ENCODE results near the gene FRMD5.
A peak's percentile ranks its signal among the peaks of the same experiment; 100 is the strongest.

Gene FRMD5

DNA sequence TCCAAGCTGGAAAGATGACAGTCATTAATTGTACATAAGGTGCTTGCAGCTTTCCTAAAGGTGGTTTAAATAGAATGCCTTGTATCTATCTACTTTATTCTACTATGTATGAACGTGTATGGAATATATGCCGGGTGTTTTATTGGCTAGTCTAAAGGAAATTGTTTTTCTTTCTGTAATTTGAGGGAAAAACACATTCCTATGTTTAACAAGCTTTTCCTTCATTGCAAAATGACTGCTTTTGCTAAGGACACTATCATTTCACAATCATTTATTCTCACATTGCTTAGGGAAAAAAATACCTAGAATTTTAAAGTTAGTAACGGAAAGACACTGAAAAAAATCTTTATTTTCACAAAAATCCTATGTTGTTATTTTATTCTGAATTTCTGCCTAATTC lies 226.5 kb downstream of the FRMD5 start:
- H3K4me3 ChIP-seq (ENCODE audit: control insufficient read depth, low read depth, low read length), result no peak overlapping the region
- TF ChIP-seq, protein P1, sequence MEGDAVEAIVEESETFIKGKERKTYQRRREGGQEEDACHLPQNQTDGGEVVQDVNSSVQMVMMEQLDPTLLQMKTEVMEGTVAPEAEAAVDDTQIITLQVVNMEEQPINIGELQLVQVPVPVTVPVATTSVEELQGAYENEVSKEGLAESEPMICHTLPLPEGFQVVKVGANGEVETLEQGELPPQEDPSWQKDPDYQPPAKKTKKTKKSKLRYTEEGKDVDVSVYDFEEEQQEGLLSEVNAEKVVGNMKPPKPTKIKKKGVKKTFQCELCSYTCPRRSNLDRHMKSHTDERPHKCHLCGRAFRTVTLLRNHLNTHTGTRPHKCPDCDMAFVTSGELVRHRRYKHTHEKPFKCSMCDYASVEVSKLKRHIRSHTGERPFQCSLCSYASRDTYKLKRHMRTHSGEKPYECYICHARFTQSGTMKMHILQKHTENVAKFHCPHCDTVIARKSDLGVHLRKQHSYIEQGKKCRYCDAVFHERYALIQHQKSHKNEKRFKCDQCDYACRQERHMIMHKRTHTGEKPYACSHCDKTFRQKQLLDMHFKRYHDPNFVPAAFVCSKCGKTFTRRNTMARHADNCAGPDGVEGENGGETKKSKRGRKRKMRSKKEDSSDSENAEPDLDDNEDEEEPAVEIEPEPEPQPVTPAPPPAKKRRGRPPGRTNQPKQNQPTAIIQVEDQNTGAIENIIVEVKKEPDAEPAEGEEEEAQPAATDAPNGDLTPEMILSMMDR (IDR thresholded peaks at IDR 0.05; ENCODE audit: control insufficient read depth, insufficient read depth, low read depth, low read length, missing control alignments), result no peak
- DNase-seq (ENCODE audit: low read depth), result peak; percentile 17

DNA sequence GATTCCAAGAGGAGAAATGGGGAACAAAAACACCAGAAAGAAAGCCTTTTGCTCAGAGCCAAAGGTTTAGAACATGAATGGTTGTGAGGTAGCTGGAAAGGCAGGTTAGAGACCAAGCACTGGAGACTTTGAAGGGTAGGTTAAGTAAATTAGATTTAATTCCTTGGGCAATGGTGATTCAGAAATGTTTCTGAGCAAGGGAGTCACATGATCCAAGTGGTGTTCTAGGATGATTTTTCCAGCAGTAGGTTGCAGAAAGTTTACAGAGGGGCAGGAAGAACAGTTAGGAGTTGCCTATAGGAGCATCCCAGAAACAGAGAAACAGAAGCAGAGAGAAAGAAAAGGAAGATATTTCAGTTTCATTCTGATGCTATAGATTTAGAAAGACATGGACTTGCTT lies 228.4 kb downstream of the FRMD5 start:
- TF ChIP-seq, protein P1 (IDR thresholded peaks at IDR 0.05; ENCODE audit: control insufficient read depth, insufficient read depth, low read depth, low read length, missing control alignments), result no peak
- no peak for DNase-seq (ENCODE audit: low read depth)

DNA sequence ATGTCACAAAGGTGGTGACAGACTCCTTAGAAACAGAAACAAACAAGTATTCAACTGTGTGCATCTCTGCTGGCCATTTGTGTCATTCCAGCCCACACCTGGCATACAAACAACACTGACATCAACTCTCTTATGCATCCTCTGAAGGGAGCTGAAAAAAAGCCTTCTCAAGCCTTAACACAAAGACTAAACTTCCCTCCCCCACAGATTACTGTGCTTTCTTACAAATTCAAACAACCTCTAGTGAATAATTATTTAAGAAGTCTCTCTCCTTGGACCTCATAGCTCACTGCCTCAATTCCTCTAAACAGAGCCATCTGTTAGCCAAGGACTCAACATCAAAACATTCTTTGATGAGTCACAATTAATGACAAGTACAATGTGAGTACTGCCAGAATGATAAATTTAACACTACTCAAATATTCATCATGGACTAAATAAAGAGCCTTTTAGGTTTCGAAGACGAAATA lies 236.2 kb downstream of the FRMD5 start:
- TF ChIP-seq, protein P1 (IDR thresholded peaks at IDR 0.05; ENCODE audit: control insufficient read depth, insufficient read depth, low read depth, low read length, missing control alignments), result no peak
- H3K4me3 ChIP-seq (ENCODE audit: control insufficient read depth, low read depth, low read length), result no peak overlapping the region
- DNase-seq (ENCODE audit: low read depth), result peak; percentile 57

More for the DNA sequence above, 228.4 kb downstream of the FRMD5 start:
- H3K4me3 ChIP-seq (ENCODE audit: control insufficient read depth, low read depth, low read length), result no peak overlapping the region

DNA sequence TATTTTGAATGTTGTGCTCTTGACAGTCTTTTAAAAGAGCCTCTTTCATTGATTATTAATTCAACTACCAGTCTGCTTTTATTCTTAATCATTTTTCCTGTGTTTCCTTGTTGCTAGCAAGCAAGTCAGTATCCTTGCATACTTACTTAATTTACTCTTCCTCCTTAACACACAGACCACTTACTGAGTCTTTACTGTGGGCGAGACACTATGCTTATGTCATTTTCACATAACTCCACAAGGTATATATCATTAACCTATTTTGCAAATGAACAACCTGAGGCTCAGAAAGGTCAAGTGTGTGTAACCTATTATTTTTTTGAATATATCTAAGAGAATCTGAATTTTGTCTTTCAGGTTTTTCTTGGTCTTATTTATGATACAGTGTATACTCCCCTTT lies 237.3 kb downstream of the FRMD5 start:
- TF ChIP-seq, protein P1 (IDR thresholded peaks at IDR 0.05; ENCODE audit: control insufficient read depth, insufficient read depth, low read depth, low read length, missing control alignments), result no peak
- no peak for DNase-seq (ENCODE audit: low read depth)
- H3K4me3 ChIP-seq (ENCODE audit: control insufficient read depth, low read depth, low read length), result no peak overlapping the region

DNA sequence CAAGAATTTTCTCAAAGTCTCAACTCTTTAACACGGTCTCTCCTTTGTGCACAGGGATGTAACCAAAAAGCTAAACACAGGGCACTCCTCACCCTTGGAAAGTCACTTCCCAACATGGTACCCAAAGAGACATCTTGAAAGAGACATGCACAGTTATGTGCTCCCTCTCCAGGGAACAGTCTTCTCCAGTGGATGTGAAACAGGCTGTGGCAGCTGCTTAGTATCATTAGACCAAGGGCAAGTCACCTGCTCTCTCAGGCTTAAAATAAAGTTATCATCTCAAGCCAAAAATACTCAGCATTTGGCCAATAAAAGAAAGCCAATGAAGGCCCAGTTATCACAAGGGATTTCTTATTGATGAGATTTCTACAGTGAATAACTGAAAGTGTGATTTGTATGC lies 239.9 kb downstream of the FRMD5 start:
- no peak for DNase-seq (ENCODE audit: low read depth)
- no peak overlapping the region for H3K4me3 ChIP-seq (ENCODE audit: control insufficient read depth, low read depth, low read length)
- TF ChIP-seq, protein P1 (IDR thresholded peaks at IDR 0.05; ENCODE audit: control insufficient read depth, insufficient read depth, low read depth, low read length, missing control alignments), result no peak

DNA sequence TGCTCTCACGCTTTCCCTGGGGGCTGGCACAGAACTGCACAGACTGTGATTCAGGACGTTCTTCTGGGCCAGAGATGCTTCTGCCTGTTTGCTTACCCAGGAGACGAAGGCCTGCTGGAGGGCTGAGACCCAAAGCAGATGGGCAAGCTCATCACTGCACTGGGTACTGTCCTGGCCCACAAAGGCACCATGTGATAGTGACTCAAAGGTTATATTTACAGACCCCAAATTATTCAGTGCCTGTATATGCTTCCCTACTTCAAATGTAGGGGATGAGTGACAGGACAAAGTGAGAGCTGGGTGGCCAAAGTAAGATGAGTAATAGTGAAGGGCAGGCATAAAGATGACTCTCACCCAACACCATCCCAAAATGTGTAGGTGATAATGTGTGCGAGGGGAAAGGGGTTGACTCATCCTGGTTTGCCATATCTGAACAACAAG lies 240.9 kb downstream of the FRMD5 start:
- H3K4me3 ChIP-seq (ENCODE audit: control insufficient read depth, low read depth, low read length), result no peak overlapping the region
- TF ChIP-seq, protein P1 (IDR thresholded peaks at IDR 0.05; ENCODE audit: control insufficient read depth, insufficient read depth, low read depth, low read length, missing control alignments), result no peak
- no peak for DNase-seq (ENCODE audit: low read depth)

DNA sequence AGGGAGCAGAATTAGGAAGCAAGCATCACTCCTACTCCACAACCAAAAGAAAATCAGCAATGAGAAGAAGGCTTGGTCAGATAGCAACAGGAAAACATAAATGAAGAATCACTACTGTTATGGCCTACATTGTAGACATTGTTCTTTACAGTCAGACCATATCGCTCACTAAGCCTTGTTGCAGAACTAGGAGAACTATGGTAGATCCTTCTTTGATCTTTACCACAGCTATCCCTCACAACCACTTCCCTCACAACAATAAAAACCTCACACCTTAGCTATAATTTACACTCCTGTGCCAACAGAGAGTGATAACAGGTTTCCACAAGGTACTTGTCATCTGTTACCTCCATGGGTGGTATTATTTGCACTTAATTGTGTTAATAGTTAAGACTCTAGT lies 241.7 kb downstream of the FRMD5 start:
- H3K4me3 ChIP-seq (ENCODE audit: control insufficient read depth, low read depth, low read length), result no peak overlapping the region
- no peak for DNase-seq (ENCODE audit: low read depth)
- TF ChIP-seq, protein P1 (IDR thresholded peaks at IDR 0.05; ENCODE audit: control insufficient read depth, insufficient read depth, low read depth, low read length, missing control alignments), result no peak
